22Rv1 (cell line): ENCODE measurements around the gene LDLRAD4.

Source experiments
- CTCF ChIP-seq: fragments of 450-650 bp; IDR thresholded peaks from 2 replicates; pipeline ENCODE4 v1.5.1; 2017; ENCODE audit warnings: mild to moderate bottlenecking
- ZFX ChIP-seq: fragments of 450-650 bp; IDR thresholded peaks from 2 replicates; pipeline ENCODE4 v1.6.1; 2017; ENCODE audit warnings: antibody characterized with exemption, borderline replicate concordance

GRCh38 chr18:13438507-13439056 lies 220.0 kb downstream of the LDLRAD4 start:
- TF ChIP-seq CTCF (no peak), ZFX (no peak)
